Measurements from ENCODE around the gene SULT1C3. TPM values are rescaled to one million over a fixed set of nuclear protein-coding genes. Genes with fewer than 3 reads are reported as not detected.

The SULT1C3 gene
- polyA plus RNA-seq, 1 experiment: not detected

DNA sequence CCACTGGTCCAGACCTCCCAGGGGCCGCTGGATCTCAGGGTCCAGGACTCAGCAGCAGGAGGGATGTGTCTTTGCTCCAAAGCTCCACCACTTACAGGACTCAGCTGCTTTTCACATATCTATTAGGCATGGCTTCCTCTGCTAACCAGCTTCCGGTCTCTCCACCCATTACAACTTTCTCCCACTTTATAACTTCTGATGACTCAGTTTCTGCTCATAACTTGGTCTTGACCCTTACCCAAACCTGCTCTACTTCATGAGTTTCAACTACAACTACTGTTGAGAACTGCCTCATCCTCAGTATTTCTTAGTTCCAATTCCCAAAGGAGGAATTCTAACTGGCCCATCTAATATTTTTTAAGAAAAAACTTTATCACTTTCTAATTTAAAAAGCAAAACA lies 66.1 kb downstream of the SULT1C3 start:
- CTCF ChIA-PET: no interaction called here
- Histone ChIP-seq H3K27ac (ENCODE audit: low read depth, low read length) (no peak overlapping the region), H3K4me3 (ENCODE audit: low read depth, low read length) (no peak overlapping the region), H3K27me3 (ENCODE audit: control insufficient read depth, insufficient read depth, low read length) (peaks cover 5% of the 10 kb centered on the region), H3K9me3 (ENCODE audit: control insufficient read depth, insufficient read depth, low read length) (no peaks in the 10 kb centered on the region)
- POLR2A ChIA-PET: no interaction called here
- TF ChIP-seq, protein P1, sequence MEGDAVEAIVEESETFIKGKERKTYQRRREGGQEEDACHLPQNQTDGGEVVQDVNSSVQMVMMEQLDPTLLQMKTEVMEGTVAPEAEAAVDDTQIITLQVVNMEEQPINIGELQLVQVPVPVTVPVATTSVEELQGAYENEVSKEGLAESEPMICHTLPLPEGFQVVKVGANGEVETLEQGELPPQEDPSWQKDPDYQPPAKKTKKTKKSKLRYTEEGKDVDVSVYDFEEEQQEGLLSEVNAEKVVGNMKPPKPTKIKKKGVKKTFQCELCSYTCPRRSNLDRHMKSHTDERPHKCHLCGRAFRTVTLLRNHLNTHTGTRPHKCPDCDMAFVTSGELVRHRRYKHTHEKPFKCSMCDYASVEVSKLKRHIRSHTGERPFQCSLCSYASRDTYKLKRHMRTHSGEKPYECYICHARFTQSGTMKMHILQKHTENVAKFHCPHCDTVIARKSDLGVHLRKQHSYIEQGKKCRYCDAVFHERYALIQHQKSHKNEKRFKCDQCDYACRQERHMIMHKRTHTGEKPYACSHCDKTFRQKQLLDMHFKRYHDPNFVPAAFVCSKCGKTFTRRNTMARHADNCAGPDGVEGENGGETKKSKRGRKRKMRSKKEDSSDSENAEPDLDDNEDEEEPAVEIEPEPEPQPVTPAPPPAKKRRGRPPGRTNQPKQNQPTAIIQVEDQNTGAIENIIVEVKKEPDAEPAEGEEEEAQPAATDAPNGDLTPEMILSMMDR (IDR thresholded peaks at IDR 0.05; ENCODE audit: low read depth, low read length): no peak
- no peak for DNase-seq (ENCODE audit: low read depth, low spot score)

DNA sequence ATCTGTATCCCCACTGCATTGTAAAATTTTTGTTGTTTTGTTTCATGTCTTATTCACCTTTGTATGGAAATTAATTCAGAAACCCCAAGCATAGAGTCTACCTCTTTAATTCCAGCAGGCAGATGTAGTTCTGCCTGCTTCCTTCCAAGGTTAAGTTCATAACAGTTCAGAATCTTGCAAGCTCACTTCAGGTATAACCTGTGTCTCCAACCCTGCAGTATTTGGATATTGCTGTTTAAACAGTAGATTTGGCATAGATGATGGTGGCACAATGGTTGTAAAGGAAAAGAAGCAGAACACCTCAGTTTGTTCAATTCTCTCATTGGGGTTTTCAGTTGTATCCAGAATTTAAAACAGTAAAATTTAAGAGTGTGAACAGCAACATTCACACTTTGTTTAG lies 70.1 kb downstream of the SULT1C3 start:
- ChIA-PET CTCF (no interaction called here), POLR2A (no interaction called here)
- TF ChIP-seq, protein P1 (IDR thresholded peaks at IDR 0.05; ENCODE audit: low read depth, low read length): no peak
- H3K4me3 ChIP-seq (ENCODE audit: low read depth, low read length): no peak overlapping the region
- H3K27me3 ChIP-seq (ENCODE audit: control insufficient read depth, insufficient read depth, low read length): peaks cover 3% of the 10 kb centered on the region
- H3K27ac ChIP-seq (ENCODE audit: low read depth, low read length): no peak overlapping the region
- H3K9me3 ChIP-seq (ENCODE audit: control insufficient read depth, insufficient read depth, low read length): no peaks in the 10 kb centered on the region; the same call in 1 of the 2 replicates
- no peak for DNase-seq (ENCODE audit: low read depth, low spot score)

Other genes starting within 250 kb of the SULT1C3 start
- 0.04 and 0.11 TPM in 2 replicates for gene SULT1C2, start 48.9 kb downstream of the SULT1C3 start, polyA plus RNA-seq (2011; rRNA removed)
- 4.0 and 4.1 TPM in 2 replicates for gene SULT1C4, start 138.0 kb downstream of the SULT1C3 start, polyA plus RNA-seq (2011; rRNA removed)
- 13.2 and 19.5 TPM in 2 replicates for gene GCC2, start 209.2 kb downstream of the SULT1C3 start, polyA plus RNA-seq (2011; rRNA removed)

All from AG04450 (cell line).